ENCODE results near the gene RHBDF1. TPM values are rescaled to one million over a fixed set of nuclear protein-coding genes. Genes with fewer than 3 reads are reported as not detected.

The RHBDF1 gene
- total and polyA plus RNA-seq, 9 of the 15 experiments (the other 6 are each of a cell fraction or from before 2014, with no cell fraction given) = 1.0 to 8.2 (median 4.2) TPM

DNA sequence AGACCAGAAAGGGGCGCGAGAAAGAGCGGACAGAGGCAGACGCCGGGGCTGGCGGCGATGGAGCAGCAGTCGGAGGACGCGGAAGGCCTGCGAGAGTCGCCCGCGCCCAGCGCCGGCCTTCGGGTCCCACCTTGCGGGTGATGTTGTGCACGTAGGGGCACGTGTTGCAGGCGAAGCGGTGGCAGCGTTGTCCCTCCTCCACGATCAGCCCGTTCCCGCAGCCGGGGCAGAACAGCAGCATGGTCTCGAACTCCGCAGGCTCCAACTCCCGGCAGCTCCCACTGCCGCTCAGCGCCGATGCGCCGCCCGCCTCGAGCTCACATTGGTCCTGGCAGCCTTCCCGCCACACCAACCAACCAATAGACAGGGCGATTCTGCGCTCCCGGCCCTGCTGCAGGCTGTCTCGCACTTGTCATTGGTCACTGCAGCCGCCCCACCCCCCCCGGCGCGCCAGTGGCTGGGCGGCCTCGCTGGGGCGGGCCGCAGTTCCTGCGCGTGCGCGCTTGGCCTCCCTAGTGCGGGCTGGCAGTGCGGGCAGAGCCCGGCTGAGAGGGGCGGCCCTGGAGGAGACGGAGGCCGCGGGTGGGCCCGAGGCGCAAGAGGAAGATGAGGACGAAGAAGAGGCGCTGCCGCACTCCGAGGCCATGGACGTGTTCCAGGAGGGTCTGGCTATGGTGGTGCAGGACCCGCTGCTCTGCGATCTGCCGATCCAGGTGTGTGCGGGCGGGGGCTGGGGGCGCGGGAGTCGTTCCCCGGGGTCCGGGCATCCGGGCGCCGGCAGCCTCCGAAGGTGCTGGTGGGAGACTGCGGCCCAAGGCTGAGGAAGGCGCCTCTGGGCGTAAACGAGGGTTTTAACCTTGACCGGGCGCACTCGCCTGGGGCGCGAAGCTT is 18.8 kb downstream of the RHBDF1 start, which contains the start of the genes POLR3K and SNRNP25 (continued):
- TF ChIP-seq MGA (IDR thresholded peaks at IDR 0.05) (peak; percentile 94), MXI1 (IDR thresholded peaks at IDR 0.05; ENCODE audit: low read depth, low read length) (peak; percentile 60; the same call in 1 of the 2 replicates), FOXP4 (CRISPR knock-in tag; IDR thresholded peaks at IDR 0.05; ENCODE audit: borderline replicate concordance) (no peak), MBD2 (IDR thresholded peaks at IDR 0.05; ENCODE audit: borderline replicate concordance, low read depth) (peak; percentile 95)
